HepG2 (cell line): ENCODE data around the gene OGFR. TPM values are rescaled to one million over a fixed set of nuclear protein-coding genes. Genes with fewer than 3 reads are reported as not detected.

Source experiments
- BCLAF1 ChIP-seq: fragments of 450-650 bp; IDR thresholded peaks from 2 replicates; pipeline ENCODE4 v1.6.1; 2017; ENCODE audit warnings: mild to moderate bottlenecking
- BRD4 ChIP-seq: sonication (generic); formaldehyde crosslinking; IDR thresholded peaks from 2 replicates; pipeline ENCODE4 v1.4.0; 2020; ENCODE audit warnings: missing genetic modification reagents
- BRF2 ChIP-seq: sonication (generic); formaldehyde crosslinking; IDR thresholded peaks from 2 replicates; pipeline ENCODE4 v1.8.1; 2022; ENCODE audit warnings: mild to moderate bottlenecking, missing genetic modification reagents
- CAMTA2 ChIP-seq: sonication (generic); formaldehyde crosslinking; IDR thresholded peaks from 2 replicates; pipeline ENCODE4 v1.4.0; 2020; ENCODE audit warnings: mild to moderate bottlenecking, missing genetic modification reagents, borderline replicate concordance
- FOXK1 ChIP-seq: sonication (generic); formaldehyde crosslinking; IDR thresholded peaks from 2 replicates; pipeline ENCODE4 v1.4.0; 2020; ENCODE audit warnings: low read depth, missing genetic modification reagents, borderline replicate concordance
- HOXA9 ChIP-seq: sonication (generic); formaldehyde crosslinking; IDR thresholded peaks from 2 replicates; pipeline ENCODE4 v1.8.1; 2022; ENCODE audit warnings: missing genetic modification reagents, mild to moderate bottlenecking, moderate library complexity, borderline replicate concordance
- JARID2 ChIP-seq: sonication (generic); formaldehyde crosslinking; IDR thresholded peaks from 2 replicates; pipeline ENCODE4 v1.8.1; 2023; ENCODE audit warnings: missing genetic modification reagents, inconsistent platforms; ENCODE audit not compliant: insufficient replicate concordance
- MED13 ChIP-seq: sonication (generic); formaldehyde crosslinking; IDR thresholded peaks from 2 replicates; pipeline ENCODE4 v1.5.0; 2020; ENCODE audit warnings: missing genetic modification reagents
- MTA1 ChIP-seq: sonication (generic); formaldehyde crosslinking; IDR thresholded peaks from 2 replicates; pipeline ENCODE4 v1.4.0; 2020; ENCODE audit warnings: missing genetic modification reagents, mild to moderate bottlenecking, borderline replicate concordance
- PPARG ChIP-seq: conservative IDR thresholded peaks from 2 replicates; pipeline ENCODE4 v1.6.1; 2016; ENCODE audit warnings: missing biosample characterization, missing genetic modification reagents
- RARG ChIP-seq: sonication (generic); formaldehyde crosslinking; IDR thresholded peaks from 2 replicates; pipeline ENCODE4 v1.4.0; 2020; ENCODE audit warnings: low read depth, mild to moderate bottlenecking, missing genetic modification reagents
- RFX1 ChIP-seq: fragments of 450-650 bp; IDR thresholded peaks from 2 replicates; pipeline ENCODE4 v1.6.1; 2017
- SMC3 ChIP-seq: IDR thresholded peaks from 2 replicates; pipeline ENCODE4 v1.6.1; 2011; ENCODE audit warnings: low read length, improper control_type of control experiment
- SRF ChIP-seq: IDR thresholded peaks from 2 replicates; pipeline ENCODE4 v1.6.1; 2011; ENCODE audit warnings: mild to moderate bottlenecking, low read depth, low read length, moderate library complexity
- THYN1 ChIP-seq: sonication (generic); formaldehyde crosslinking; IDR thresholded peaks from 2 replicates; pipeline ENCODE4 v1.8.1; 2023; ENCODE audit warnings: low read depth, mild to moderate bottlenecking, moderate library complexity, missing genetic modification reagents, borderline replicate concordance
- TP53 ChIP-seq: sonication (generic); formaldehyde crosslinking; conservative IDR thresholded peaks from 2 replicates; pipeline ENCODE4 v1.4.0; 2020; ENCODE audit warnings: missing genetic modification reagents
- TRIM22 ChIP-seq: fragments of 450-650 bp; IDR thresholded peaks from 2 replicates; pipeline ENCODE4 v1.6.1; 2017
- U2AF1 ChIP-seq: fragments of 200-400 bp; formaldehyde crosslinking; optimal IDR thresholded peaks from 2 replicates; pipeline ENCODE3; 2017; ENCODE audit warnings: mild to moderate bottlenecking, low read depth, low read length
- ZC3H13 ChIP-seq: sonication (generic); formaldehyde crosslinking; IDR thresholded peaks from 2 replicates; pipeline ENCODE4 v1.8.1; 2023; ENCODE audit warnings: mild to moderate bottlenecking, missing genetic modification reagents, moderate library complexity
- ZNF547 ChIP-seq: sonication (generic); formaldehyde crosslinking; IDR thresholded peaks from 2 replicates; pipeline ENCODE4 v1.5.1; 2020; ENCODE audit warnings: mild to moderate bottlenecking, missing genetic modification reagents
- ZNF562 ChIP-seq: sonication (generic); formaldehyde crosslinking; IDR thresholded peaks from 2 replicates; pipeline ENCODE4 v1.8.0; 2022; ENCODE audit warnings: missing genetic modification reagents, borderline replicate concordance
- ZSCAN20 ChIP-seq: sonication (generic); formaldehyde crosslinking; IDR thresholded peaks from 2 replicates; pipeline ENCODE4 v1.4.0; 2020; ENCODE audit warnings: missing genetic modification reagents, mild to moderate bottlenecking, borderline replicate concordance
- polyA plus RNA-seq, 8 experiments: library from polyadenylated mRNA; depleted of rRNA in 3 of 8; stranded (reverse) in 7 of 8; unstranded in 1 of 8; fragments of >200 nt; fragmentation: Illumina TruSeq in 4 of 8; extraction: Trizol in 4 of 8; gene quantifications; 2 replicates each; pipeline versions ENCODE4 v1.2.1 to v1.2.3, GENCODE V29; 2011 to 2016; ENCODE audit warnings: low read depth in 4 of 8, missing spikeins in 1 of 8, mixed read lengths in 1 of 8; ENCODE audit not compliant: insufficient read depth in 1 of 8
- total RNA-seq, 5 experiments: library from RNA; depleted of rRNA; stranded (reverse); fragments of >200 nt; fragmentation: Illumina TruSeq; extraction: Trizol; gene quantifications; 2 replicates each; pipeline ENCODE4 v1.2.3, GENCODE V29; 2016; ENCODE audit warnings: low read depth in 1 of 5

The OGFR gene
- total and polyA plus RNA-seq, 2 of the 13 experiments (the other 11 are each of a cell fraction or from before 2014, with no cell fraction given) = 47.7 to 81.8 TPM

DNA sequence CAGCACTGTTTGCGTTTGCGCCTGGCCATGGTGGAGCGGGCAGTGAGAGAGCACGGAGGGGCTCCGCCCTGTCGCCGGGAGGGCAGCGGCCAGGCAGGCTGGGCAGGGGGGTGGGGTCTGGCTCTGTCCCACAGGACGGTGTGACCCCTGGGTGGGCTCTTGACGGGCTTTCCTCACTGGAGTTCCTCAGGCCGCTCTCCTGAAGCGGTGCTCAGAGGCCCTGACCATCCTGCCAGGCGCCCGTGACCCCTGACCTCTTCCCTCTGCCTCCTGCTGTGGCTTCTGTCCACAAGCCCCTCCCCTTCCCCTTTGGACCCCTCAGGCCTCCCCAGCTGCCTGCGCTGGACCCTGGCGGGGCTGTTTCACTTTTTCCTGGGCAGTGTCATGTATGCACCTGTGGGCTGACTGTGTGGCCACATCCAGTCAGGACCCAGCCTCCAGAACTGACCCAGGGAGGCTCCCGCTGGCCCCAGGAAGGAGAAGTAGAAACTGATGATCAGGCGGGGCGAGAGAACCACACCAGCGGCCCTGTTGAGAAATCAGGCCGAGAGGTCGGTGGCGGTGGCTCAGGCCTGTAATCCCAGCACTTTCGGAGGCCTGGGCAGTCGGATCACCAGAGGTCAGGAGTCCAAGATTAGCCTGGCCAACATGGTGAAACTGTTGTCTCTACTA is 1.2 kb downstream of the OGFR start (continued):
- TF ChIP-seq BCLAF1 = no peak
- 0 out of 2 replicates have a peak, but pooled peaks have one; percentile 6 for TF ChIP-seq SRF
- no peak for TF ChIP-seq RFX1
- TF ChIP-seq RARG (CRISPR knock-in tag) = no peak
- peak; percentile 86 for TF ChIP-seq ZC3H13 (CRISPR knock-in tag)
- no peak for TF ChIP-seq SMC3
- no peak for TF ChIP-seq ZNF562
- no peak for TF ChIP-seq BRF2 (CRISPR knock-in tag)
- peak; percentile 93 for TF ChIP-seq BRD4 (CRISPR knock-in tag)
- no peak for TF ChIP-seq THYN1
- no peak for TF ChIP-seq HOXA9
- peak; percentile 28 for TF ChIP-seq JARID2 (CRISPR knock-in tag)
- TF ChIP-seq ZNF547 = peak; percentile 91
- no peak; the same call in 1 of the 2 replicates for TF ChIP-seq MED13 (CRISPR knock-in tag)
- TF ChIP-seq FOXK1 = peak; percentile 90
- no peak for TF ChIP-seq U2AF1
- peak; percentile 95 for TF ChIP-seq MTA1 (CRISPR knock-in tag)
- peak; percentile 75; the same call in 1 of the 2 replicates for TF ChIP-seq ZSCAN20
- TF ChIP-seq TRIM22 = no peak
- TF ChIP-seq TP53 (CRISPR knock-in tag) = peak; percentile 45; the same call in 1 of the 2 replicates
- peak; percentile 87 for TF ChIP-seq PPARG (CRISPR knock-in tag)
- no peak for TF ChIP-seq CAMTA2 (CRISPR knock-in tag)
